Stomach smooth muscle (tissue), 2 donors: ENCODE measurements around the gene SYNE2.
A peak's percentile ranks its signal among the peaks of the same experiment; 100 is the strongest.

ENCODE experiments used
- H3K27ac ChIP-seq: one replicate; pipeline ENCODE4 v1.7.0; 2013; ENCODE audit warnings: mild to moderate bottlenecking, low read length, inconsistent platforms
- H3K27me3 ChIP-seq, 2 donors: one replicate each; pipeline ENCODE4 v1.7.0; 2013; ENCODE audit warnings: low read length in 2 of 2; ENCODE audit not compliant: insufficient read depth in 2 of 2, control insufficient read depth in 1 of 2
- H3K36me3 ChIP-seq, 2 donors: one replicate each; pipeline ENCODE4 v1.7.0; 2013; ENCODE audit warnings: low read length in 2 of 2; ENCODE audit not compliant: control insufficient read depth in 2 of 2, insufficient read depth in 2 of 2
- H3K4me1 ChIP-seq: one replicate; pipeline ENCODE4 v1.7.0; 2013; ENCODE audit warnings: low read length; ENCODE audit not compliant: control insufficient read depth, insufficient read depth
- H3K4me3 ChIP-seq, 2 donors: one replicate each; pipeline ENCODE4 v1.7.0; 2013; ENCODE audit warnings: low read length in 2 of 2
- H3K9ac ChIP-seq, 2 donors: one replicate each; pipeline ENCODE4 v1.7.0; 2013; ENCODE audit warnings: low read length in 2 of 2, mild to moderate bottlenecking in 1 of 2
- H3K9me3 ChIP-seq, 2 donors: one replicate each; pipeline ENCODE4 v1.7.0; 2013; ENCODE audit warnings: low read length in 2 of 2; ENCODE audit not compliant: control insufficient read depth in 2 of 2
- donor health status: healthy.
- donor health status: Pancreatic carcinoma.

Gene SYNE2

DNA sequence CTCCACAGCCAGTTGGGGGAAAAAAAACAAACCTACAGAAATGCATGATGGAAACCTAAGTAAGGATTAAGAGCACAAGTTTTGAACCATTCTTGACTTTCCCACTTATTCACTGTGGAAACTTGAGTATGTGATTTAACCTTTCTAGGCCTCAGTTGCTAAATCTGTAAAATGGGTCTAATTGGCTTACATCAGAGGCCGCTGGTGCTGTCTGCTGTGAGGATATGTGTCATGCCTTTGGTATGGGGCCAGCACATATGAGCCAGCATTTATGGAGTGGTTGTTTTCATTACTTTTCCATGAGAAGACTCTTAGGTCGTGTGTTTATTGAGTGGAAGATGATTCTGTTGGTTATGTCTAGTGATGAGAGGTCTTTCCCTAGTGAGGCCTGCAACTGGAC, 339.0 kb downstream of the SYNE2 start:
- Histone ChIP-seq H3K27me3 (no peaks in the 10 kb centered on the region), H3K36me3 (no peaks in the 10 kb centered on the region), H3K27ac (no peak overlapping the region), H3K4me3 (no peak overlapping the region), H3K9ac (no peak overlapping the region), H3K4me1 (peaks cover 2% of the 10 kb centered on the region), H3K9me3 (no peaks in the 10 kb centered on the region)

DNA sequence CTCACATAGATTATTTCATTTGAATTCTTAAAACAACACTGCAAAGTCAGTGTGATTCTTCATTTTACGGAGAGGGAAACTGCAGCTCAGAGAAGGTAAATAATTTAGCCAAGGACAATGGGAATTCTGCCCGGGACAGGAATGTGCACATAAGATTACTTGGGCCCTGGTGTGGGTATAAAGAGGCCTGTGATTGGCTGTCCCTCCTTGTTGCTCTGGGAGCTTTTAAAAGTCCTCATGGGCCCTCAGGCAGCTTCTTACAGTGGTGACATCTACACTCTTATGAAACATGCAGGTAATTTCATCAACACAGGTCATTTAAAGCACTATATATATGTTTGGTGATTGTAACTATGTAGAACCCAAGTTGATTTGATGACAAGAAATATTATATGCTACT, 341.0 kb downstream of the SYNE2 start:
- peaks cover 8% of the 10 kb centered on the region for H3K4me1 ChIP-seq
- H3K4me3 ChIP-seq: no peak overlapping the region
- H3K36me3 ChIP-seq: no peaks in the 10 kb centered on the region
- H3K9ac ChIP-seq: no peak overlapping the region
- no peaks in the 10 kb centered on the region for H3K9me3 ChIP-seq
- no peak overlapping the region for H3K27ac ChIP-seq
- no peaks in the 10 kb centered on the region for H3K27me3 ChIP-seq

DNA sequence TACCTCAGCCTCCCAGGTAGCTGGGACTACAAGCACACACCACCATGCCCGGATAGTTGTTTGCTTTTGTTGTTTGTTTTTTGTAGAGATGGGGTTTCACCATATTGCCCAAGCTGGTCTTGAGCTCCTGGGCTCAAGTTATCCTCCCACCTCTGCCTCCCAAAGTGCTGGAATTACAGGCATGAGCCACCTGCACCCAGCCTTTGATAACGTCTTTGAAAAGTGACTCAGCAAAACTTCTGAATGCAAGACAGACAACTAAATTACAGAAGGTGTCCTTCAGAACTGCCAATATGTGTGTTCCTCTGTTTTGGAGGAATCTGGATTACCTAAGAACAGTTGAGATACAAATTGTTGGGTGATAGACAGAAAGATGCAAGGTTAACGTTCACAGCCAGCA, 341.6 kb downstream of the SYNE2 start:
- Histone ChIP-seq H3K9me3 (no peaks in the 10 kb centered on the region), H3K4me3 (no peak overlapping the region), H3K4me1 (peaks cover 8% of the 10 kb centered on the region), H3K9ac (no peak overlapping the region), H3K27me3 (no peaks in the 10 kb centered on the region), H3K36me3 (no peaks in the 10 kb centered on the region), H3K27ac (no peak overlapping the region)

DNA sequence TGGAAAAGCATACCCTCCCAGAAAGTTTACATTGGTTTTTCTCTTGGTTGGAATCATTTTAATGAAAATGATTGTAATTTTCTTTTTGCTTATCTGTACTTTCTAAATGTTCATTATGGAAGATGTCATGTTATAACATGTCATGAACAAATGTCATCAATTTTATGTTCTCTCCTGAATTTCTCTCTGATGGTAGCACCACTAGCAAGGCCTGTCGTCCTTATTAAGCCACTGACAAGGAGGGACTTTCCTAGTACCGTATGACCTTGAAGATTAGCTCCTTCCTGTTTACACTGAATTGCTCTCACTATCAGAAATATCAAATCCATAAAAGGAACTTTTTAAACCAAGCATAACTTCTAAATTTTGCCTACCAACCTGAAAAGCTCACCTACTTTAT, 342.4 kb downstream of the SYNE2 start:
- H3K36me3 ChIP-seq: no peaks in the 10 kb centered on the region
- peaks cover 8% of the 10 kb centered on the region for H3K4me1 ChIP-seq
- H3K9ac ChIP-seq: no peak overlapping the region
- no peaks in the 10 kb centered on the region for H3K9me3 ChIP-seq
- H3K4me3 ChIP-seq: no peak overlapping the region
- no peak overlapping the region for H3K27ac ChIP-seq
- H3K27me3 ChIP-seq: no peaks in the 10 kb centered on the region

DNA sequence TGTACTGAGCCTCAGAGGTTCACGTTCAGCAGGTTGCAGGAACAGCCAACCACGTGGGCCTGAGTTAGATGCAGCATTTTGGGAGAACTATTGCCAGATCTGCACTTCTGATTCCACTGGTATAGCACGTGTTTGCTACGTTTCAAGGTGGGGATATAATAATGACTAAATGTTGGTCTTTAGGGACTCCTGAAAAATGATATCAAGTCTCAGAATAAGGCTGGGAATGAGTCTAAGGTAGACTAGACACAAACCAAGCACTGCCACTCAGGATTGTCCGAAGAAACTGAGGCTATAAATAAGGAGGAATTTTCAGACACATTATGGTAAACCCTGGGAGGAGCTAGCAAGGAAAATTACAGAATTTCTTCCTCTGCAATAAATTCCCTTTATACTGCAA, 343.3 kb downstream of the SYNE2 start:
- Histone ChIP-seq H3K4me1 (peaks cover 8% of the 10 kb centered on the region), H3K36me3 (no peaks in the 10 kb centered on the region), H3K27ac (no peak overlapping the region), H3K9me3 (no peaks in the 10 kb centered on the region), H3K4me3 (no peak overlapping the region), H3K27me3 (no peaks in the 10 kb centered on the region), H3K9ac (no peak overlapping the region)

DNA sequence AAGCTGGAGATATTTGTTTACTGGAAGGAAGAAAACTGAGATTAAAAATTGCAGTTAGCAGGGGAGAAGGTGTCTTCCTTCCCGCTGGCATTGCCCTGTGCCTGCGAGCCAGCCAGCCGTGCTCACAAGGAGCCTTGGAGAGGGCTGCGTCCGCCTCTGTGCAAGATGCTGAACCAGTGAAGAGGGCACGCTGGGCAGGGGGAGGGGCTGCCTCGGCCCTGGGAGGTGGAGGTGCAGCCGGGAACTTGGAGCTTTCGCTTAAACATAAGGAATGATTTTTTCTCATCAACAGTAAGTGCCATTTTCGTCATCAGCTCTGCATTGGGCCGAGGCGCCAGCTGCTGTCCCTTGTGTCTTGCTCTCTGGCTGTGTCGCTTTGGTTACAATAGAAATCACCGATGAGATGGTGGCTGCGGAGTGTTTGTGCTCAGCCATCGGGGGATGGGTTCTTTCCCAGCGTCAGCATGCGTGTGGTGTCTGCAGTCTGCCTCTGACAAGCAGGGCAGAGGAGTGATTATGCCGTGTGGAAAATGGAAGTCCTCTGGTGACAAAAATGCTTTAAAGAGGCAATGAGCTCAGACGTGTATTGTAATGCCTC, 344.1 kb downstream of the SYNE2 start:
- H3K9me3 ChIP-seq: no peaks in the 10 kb centered on the region
- H3K4me1 ChIP-seq: peaks cover 8% of the 10 kb centered on the region
- peak overlapping the region; percentile 76 to 78 for H3K4me3 ChIP-seq
- H3K36me3 ChIP-seq: no peaks in the 10 kb centered on the region
- no peak overlapping the region for H3K27ac ChIP-seq
- H3K9ac ChIP-seq: peak overlapping the region; percentile 35 to 58
- H3K27me3 ChIP-seq: no peaks in the 10 kb centered on the region

DNA sequence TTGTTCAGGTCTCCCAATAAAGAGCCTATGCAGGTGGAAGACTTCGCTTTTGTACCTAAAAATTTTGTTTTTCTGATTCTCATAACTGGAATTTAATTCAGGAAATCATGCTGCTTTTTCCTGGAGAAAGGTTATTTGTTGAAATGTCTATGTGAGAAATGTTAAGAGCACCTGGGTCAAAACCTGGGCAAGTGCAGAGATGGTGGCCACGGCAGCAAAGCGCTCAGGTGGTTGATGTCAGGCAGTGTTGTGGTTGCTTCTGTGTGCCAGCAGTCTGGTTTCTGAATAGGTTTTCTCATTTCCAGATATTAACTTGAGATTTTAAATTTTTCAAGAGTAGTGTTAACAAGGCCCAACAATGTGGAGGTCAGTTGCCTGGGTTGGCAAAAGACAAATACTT, 345.2 kb downstream of the SYNE2 start:
- no peaks in the 10 kb centered on the region for H3K36me3 ChIP-seq
- H3K9me3 ChIP-seq: no peaks in the 10 kb centered on the region
- H3K4me3 ChIP-seq: no peak overlapping the region
- no peak overlapping the region for H3K9ac ChIP-seq
- no peak overlapping the region for H3K27ac ChIP-seq
- H3K4me1 ChIP-seq: peaks cover 8% of the 10 kb centered on the region
- H3K27me3 ChIP-seq: no peaks in the 10 kb centered on the region

DNA sequence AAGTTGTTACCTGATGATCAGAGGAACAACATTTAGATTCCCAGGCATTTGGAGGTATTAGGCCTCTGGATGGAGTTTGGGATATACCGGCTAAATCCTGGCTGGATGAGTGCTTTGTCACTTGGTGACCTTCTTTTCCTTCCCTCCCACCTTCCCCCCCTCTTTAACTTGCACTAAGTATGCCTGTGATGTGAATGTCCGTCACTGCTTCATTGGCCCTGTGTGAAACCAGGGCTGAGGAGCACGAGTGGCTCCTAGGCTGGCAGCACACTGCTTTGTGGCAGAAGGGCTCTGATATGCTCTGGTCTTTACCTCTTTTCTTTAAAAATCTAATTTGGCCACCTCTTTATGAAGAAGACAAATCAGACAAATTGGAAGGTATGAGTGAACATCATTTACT, 345.7 kb downstream of the SYNE2 start:
- Histone ChIP-seq H3K36me3 (no peaks in the 10 kb centered on the region), H3K9ac (no peak overlapping the region), H3K4me1 (peaks cover 8% of the 10 kb centered on the region), H3K27ac (no peak overlapping the region), H3K27me3 (no peaks in the 10 kb centered on the region), H3K4me3 (no peak overlapping the region), H3K9me3 (no peaks in the 10 kb centered on the region)

DNA sequence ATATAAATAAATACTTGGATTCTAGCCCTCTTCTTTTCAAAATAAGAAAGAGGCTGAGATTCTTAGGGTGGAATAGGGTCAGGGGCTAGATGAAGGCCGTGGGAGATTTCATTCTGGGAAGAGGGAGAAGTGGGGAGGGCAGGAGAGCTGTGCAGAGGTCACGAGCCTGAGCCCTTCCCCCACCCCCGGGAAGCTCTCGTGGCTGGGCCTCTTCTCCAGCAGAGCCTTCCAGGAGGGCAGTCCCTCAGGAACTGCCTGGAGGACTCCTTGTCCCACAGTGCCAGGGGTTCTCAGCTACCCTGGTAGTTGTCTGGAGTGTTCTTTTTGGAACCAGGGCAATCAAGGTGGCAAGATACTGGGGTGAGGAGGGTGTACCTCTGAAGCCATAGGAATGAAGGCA, 347.4 kb downstream of the SYNE2 start:
- Histone ChIP-seq H3K9ac (no peak overlapping the region), H3K27ac (no peak overlapping the region), H3K4me1 (peaks cover 8% of the 10 kb centered on the region), H3K9me3 (no peaks in the 10 kb centered on the region), H3K27me3 (no peaks in the 10 kb centered on the region), H3K4me3 (no peak overlapping the region), H3K36me3 (no peaks in the 10 kb centered on the region)

DNA sequence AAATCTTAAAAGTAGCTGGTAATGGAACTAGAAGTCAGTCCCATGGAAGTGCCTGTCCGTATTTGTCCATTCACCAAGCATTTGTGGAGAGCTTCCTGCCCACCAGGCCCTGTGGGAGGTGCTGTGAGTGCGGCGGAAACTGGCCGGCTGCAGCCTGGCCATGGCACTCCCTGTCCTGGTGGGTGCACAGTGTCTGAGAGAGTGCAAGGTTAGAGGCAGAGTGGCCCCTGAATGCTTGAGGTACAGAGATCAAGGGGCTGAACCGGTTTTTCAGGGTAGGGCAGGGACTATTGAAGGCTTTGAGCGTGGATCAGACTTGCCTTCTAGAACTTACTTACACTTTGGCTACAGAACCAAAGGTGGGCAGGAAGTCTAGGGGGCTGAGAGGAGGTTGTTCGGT, 348.5 kb downstream of the SYNE2 start:
- no peaks in the 10 kb centered on the region for H3K27me3 ChIP-seq
- H3K4me3 ChIP-seq: no peak overlapping the region
- no peak overlapping the region for H3K27ac ChIP-seq
- H3K9me3 ChIP-seq: no peaks in the 10 kb centered on the region
- no peak overlapping the region for H3K9ac ChIP-seq
- peaks cover 8% of the 10 kb centered on the region for H3K4me1 ChIP-seq
- H3K36me3 ChIP-seq: no peaks in the 10 kb centered on the region

DNA sequence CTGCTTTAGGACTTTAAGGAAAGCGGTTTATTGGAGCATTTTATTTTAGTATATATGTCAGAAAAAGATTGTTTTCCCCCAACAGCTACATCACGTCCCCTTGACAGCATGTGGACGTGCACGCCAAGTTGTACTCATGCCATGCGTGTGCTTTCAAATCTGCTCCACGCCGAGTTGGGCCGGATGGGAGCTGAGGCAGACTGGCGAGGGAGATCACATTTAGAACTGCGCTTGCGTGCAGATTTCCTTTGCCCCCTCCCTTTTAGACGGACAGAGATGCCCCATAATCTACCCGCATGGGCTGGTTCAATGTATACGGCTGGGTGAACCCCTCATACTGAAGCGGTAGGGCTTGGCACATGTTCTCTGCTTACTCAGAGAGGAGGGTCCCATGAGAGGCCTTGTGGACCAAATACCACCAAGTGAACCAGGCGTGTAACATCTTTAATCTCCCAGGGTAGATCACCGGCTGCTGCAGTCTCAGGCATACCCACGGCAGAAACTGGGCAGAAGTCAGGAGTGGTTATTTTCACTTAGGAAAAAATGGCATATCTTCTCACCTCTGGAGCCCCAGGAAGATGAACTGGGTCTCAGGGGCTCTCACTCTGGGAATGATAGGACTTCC, 349.2 kb downstream of the SYNE2 start:
- no peak overlapping the region for H3K4me3 ChIP-seq
- no peak overlapping the region for H3K9ac ChIP-seq
- no peaks in the 10 kb centered on the region for H3K9me3 ChIP-seq
- no peaks in the 10 kb centered on the region for H3K27me3 ChIP-seq
- H3K4me1 ChIP-seq: peaks cover 3% of the 10 kb centered on the region
- H3K27ac ChIP-seq: no peak overlapping the region
- H3K36me3 ChIP-seq: no peaks in the 10 kb centered on the region
